GM12801 (cell line): ENCODE data around the gene ZDHHC18.

ENCODE experiments used
- TF ChIP-seq, protein P1 (sequence below): IDR thresholded peaks from one replicate; pipeline ENCODE4 v1.5.1; 2011; ENCODE audit warnings: control low read depth; ENCODE audit not compliant: insufficient read length; ENCODE audit errors: extremely low read depth

ZDHHC18 gene

GRCh38 chr1:26897351-26897750 is 70.9 kb downstream of the ZDHHC18 start:
- TF ChIP-seq, protein P1, sequence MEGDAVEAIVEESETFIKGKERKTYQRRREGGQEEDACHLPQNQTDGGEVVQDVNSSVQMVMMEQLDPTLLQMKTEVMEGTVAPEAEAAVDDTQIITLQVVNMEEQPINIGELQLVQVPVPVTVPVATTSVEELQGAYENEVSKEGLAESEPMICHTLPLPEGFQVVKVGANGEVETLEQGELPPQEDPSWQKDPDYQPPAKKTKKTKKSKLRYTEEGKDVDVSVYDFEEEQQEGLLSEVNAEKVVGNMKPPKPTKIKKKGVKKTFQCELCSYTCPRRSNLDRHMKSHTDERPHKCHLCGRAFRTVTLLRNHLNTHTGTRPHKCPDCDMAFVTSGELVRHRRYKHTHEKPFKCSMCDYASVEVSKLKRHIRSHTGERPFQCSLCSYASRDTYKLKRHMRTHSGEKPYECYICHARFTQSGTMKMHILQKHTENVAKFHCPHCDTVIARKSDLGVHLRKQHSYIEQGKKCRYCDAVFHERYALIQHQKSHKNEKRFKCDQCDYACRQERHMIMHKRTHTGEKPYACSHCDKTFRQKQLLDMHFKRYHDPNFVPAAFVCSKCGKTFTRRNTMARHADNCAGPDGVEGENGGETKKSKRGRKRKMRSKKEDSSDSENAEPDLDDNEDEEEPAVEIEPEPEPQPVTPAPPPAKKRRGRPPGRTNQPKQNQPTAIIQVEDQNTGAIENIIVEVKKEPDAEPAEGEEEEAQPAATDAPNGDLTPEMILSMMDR, result no peak

DNA sequence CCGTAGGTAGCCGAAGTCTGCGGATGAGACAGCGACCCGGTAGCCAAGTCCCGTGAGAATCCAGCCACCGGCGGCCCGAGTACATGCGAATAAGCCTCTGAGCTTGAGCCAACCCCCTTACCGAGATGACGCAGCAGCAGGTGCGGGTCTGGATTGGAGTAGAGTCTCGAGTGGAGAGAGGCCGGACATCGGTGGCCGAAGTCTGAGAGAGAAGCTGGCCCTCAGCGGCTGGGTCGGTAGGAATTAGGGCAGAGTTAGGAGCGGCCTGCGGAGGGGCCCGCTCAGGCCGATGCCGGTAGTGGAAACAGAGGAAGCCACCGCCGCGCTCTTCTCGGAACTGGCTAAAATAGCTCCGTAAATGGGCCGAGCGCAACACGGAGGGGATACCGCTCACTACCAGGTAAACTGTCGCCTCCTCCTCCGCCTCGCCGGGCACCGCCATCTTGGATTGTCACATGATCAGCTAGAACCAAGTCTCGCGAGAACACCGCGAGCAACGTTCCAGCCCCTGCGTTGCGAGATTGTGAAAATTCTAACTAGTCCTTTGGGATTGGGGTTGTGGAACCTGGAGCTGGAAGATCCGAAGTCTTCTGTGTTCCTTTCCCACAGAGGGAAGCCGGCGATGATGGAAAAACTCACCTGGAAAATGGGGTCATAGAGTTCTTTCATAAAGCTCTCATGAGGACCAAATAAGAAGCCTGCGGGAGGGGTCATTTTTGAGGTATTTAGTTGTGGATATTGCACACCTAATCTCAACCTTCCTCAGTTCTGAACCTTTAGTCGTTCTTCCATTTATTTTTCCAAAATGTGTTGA is 73.7 kb downstream of the ZDHHC18 start, which contains the start of gene GPATCH3:
Gene GPATCH3, minus strand, starts transcription at position 467 of the 814 bp plus-strand sequence. Its CDS starts 25 bp downstream, at position 442.
- TF ChIP-seq, protein P1, result no peak

- TF ChIP-seq, protein P1, result no peak
These were observed 74.5 kb downstream of the ZDHHC18 start for GRCh38 chr1:26900815-26901511.
